Sigmoid colon (tissue), 7 donors: ENCODE results near the gene SKOR2. TPM values are rescaled to one million over a fixed set of nuclear protein-coding genes. Genes with fewer than 3 reads are reported as not detected.
"Not testable (repeated sequence)": the region's sequence is repeated elsewhere in the genome, so short reads cannot be mapped to it uniquely, and the experiment has no call there.

Experiments used
- DNase-seq: peaks from one replicate; pipeline ENCODE4 v3.0.0-alpha.2; 2019
- H3K27ac ChIP-seq, 4 donors: fragments of 200-600 bp; sonication (generic); one replicate each; pipeline ENCODE4 v1.5.1; 2016 to 2019; ENCODE audit warnings: mild to moderate bottlenecking in 1 of 4
- H3K27me3 ChIP-seq, 3 donors: fragments of 200-600 bp; sonication (generic); one replicate each; pipeline ENCODE4 v1.5.1; 2019; ENCODE audit warnings: mild to moderate bottlenecking in 1 of 3
- H3K36me3 ChIP-seq, 4 donors: fragments of 200-600 bp; sonication (generic); one replicate each; pipeline ENCODE4 v1.5.1; 2016 to 2019
- H3K4me1 ChIP-seq, 4 donors: fragments of 200-600 bp; sonication (generic); one replicate each; pipeline ENCODE4 v1.5.1; 2017 to 2019
- H3K4me3 ChIP-seq, 4 donors: fragments of 200-600 bp; sonication (generic); one replicate each; pipeline ENCODE4 v1.5.1; 2017 to 2019; ENCODE audit warnings: mild to moderate bottlenecking in 2 of 4, moderate library complexity in 1 of 4
- H3K9me3 ChIP-seq, 4 donors: fragments of 200-600 bp in 3 of 4; sonication (generic) in 3 of 4; one replicate each; pipeline versions ENCODE4 v1.5.1 to v1.6.1; 2013 to 2019
- EP300 ChIP-seq, 4 donors: sonication (generic); formaldehyde crosslinking; IDR thresholded peaks; one replicate each; pipeline ENCODE4 v1.6.1; 2017; ENCODE audit warnings: antibody characterized with exemption in 4 of 4
- POLR2A ChIP-seq, 2 donors: fragments of 450-650 bp; IDR thresholded peaks; one replicate each; pipeline ENCODE4 v1.6.1; 2016; ENCODE audit warnings: antibody characterized with exemption in 2 of 2, mild to moderate bottlenecking in 2 of 2, moderate library complexity in 2 of 2
- POLR2AphosphoS5 ChIP-seq, 4 donors: sonication (generic); formaldehyde crosslinking; IDR thresholded peaks; one replicate each; pipeline ENCODE4 v1.6.1; 2017; ENCODE audit warnings: antibody characterized with exemption in 4 of 4
- WGBS, 2 donors: extraction: QIAGEN DNeasy Blood & Tissue Kit; methylation state at CpG; one replicate each; pipeline ENCODE4 v1.1.7; 2013; 5-methylcytosine and 5-hydroxymethylcytosine counted together
- intact Hi-C: fragments of 100-400 bp; cut with DNase I; formaldehyde crosslinking; loops from one replicate; pipeline ENCODE4 v1.15.1; 2023
- polyA plus RNA-seq, 3 donors: library from polyadenylated mRNA; stranded (reverse); fragments of 200-250 nt; gene quantifications; one replicate each; pipeline ENCODE4 v1.2.3, GENCODE V29; 2013
- total RNA-seq, 4 donors: library from RNA; depleted of rRNA; stranded (reverse); fragments of >200 nt; gene quantifications; one replicate each; pipeline ENCODE4 v1.1.0, GENCODE V29; 2016
- TF ChIP-seq, protein P1 (sequence below), 4 experiments: fragments of 450-650 bp in 3 of 4; fragments of 200-600 bp in 1 of 4; IDR thresholded peaks; one replicate each; pipeline ENCODE4 v1.5.1; 2016 to 2019; ENCODE audit warnings: antibody characterized with exemption in 4 of 4, mild to moderate bottlenecking in 3 of 4, moderate library complexity in 2 of 4
- donor health status: healthy with polysubstance abuse.
- donor health status: Bipolar disorder and iron deficiency.
- donor health status: healthy.

Gene SKOR2
- total and polyA plus RNA-seq, 7 donors, result not detected

DNA sequence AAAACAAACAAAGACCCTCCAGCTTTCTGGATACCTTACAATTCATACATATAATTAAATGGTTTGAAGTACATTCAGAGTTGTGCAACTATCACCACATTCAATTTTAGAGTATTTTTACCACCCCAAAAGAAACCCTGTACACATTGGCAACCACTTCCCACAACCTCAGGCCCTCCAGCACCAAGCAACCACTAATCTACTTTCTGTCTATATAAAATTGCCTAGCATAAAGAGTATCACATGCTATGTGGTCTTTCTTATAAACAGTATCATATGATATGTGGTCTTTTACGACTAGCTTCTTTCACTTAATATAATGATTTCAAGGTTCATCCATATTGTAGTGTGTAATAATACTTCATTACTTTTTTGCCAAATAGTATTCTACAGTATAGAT lies 82.5 kb downstream of the SKOR2 start:
- peaks cover 0 to 4% (median 0%) of the 10 kb centered on the region in 4 donors for H3K36me3 ChIP-seq
- no peak overlapping the region for H3K27ac ChIP-seq
- no peak for TF ChIP-seq POLR2AphosphoS5 (IDR thresholded peaks at IDR 0.05)
- no peak for TF ChIP-seq POLR2A (IDR thresholded peaks at IDR 0.05)
- TF ChIP-seq EP300 (IDR thresholded peaks at IDR 0.05), result no peak
- TF ChIP-seq, protein P1, sequence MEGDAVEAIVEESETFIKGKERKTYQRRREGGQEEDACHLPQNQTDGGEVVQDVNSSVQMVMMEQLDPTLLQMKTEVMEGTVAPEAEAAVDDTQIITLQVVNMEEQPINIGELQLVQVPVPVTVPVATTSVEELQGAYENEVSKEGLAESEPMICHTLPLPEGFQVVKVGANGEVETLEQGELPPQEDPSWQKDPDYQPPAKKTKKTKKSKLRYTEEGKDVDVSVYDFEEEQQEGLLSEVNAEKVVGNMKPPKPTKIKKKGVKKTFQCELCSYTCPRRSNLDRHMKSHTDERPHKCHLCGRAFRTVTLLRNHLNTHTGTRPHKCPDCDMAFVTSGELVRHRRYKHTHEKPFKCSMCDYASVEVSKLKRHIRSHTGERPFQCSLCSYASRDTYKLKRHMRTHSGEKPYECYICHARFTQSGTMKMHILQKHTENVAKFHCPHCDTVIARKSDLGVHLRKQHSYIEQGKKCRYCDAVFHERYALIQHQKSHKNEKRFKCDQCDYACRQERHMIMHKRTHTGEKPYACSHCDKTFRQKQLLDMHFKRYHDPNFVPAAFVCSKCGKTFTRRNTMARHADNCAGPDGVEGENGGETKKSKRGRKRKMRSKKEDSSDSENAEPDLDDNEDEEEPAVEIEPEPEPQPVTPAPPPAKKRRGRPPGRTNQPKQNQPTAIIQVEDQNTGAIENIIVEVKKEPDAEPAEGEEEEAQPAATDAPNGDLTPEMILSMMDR (IDR thresholded peaks at IDR 0.05), result no peak
- H3K27me3 ChIP-seq, result no peaks in the 10 kb centered on the region
- WGBS, 2 donors, result 77 to 89% methylated on average over 1 of the region's 1 CpG
- peaks cover 0 to 11% (median 6%) of the 10 kb centered on the region in 4 donors for H3K4me1 ChIP-seq
- no peaks in the 10 kb centered on the region for H3K9me3 ChIP-seq
- intact Hi-C loops, result no loop called here
- H3K4me3 ChIP-seq, result no peak overlapping the region
- no peak for DNase-seq

DNA sequence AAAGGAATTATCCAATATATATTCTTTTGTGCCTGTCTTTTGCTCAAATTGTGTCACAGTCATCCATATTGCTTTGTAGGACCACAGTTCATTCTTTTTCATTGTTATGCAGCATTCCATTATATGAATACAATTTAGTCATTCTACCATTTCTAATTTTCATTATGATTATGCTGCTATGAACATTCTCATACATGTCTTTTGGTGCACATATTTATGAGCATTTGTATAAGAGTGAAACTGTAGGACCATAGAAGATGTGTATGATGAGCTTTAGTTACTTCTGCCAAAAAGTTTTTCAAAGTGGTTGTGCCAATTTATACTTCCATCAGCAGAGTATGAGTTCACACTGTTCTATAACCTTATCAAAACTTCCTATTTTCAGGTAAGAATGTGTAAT lies 83.0 kb downstream of the SKOR2 start:
- Histone ChIP-seq H3K27ac (no peak overlapping the region), H3K36me3 (peaks cover 0 to 4% (median 0%) of the 10 kb centered on the region in 4 donors), H3K9me3 (no peaks in the 10 kb centered on the region), H3K4me1 (peaks cover 0 to 7% (median 2%) of the 10 kb centered on the region in 4 donors), H3K27me3 (no peaks in the 10 kb centered on the region), H3K4me3 (no peak overlapping the region)
- DNase-seq, result no peak
- TF ChIP-seq EP300 (IDR thresholded peaks at IDR 0.05) (no peak), POLR2AphosphoS5 (IDR thresholded peaks at IDR 0.05) (no peak), POLR2A (IDR thresholded peaks at IDR 0.05) (no peak)
- TF ChIP-seq, protein P1 (IDR thresholded peaks at IDR 0.05), result no peak
- intact Hi-C loops, result no loop called here

DNA sequence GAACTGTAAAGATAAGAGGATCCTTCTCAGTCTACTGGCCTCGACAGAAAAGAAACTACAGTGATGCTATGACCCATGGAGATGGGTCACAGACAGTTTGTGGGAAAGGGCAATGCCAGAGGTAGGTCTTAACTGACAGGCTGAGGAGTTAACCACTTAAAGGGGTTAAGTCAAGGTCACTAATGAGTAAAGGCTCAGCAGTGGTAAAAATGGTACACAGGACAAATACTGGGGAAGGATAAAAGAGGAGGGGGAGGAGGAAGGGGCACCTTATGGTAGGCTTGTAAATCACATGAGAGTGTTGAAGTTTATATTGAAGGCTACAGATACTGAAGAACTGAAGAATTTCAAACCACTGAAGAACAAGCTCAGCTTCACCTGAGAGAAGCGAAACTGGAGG lies 85.2 kb downstream of the SKOR2 start:
- intact Hi-C loops, result no loop called here
- Histone ChIP-seq H3K36me3 (no peaks in the 10 kb centered on the region), H3K4me1 (peaks cover 0 to 3% (median 0%) of the 10 kb centered on the region in 4 donors), H3K27ac (no peak overlapping the region), H3K4me3 (no peak overlapping the region), H3K27me3 (no peaks in the 10 kb centered on the region), H3K9me3 (no peaks in the 10 kb centered on the region)
- no peak for DNase-seq
- TF ChIP-seq, protein P1 (IDR thresholded peaks at IDR 0.05), result no peak
- WGBS, 2 donors, result 73 to 88% methylated on average over 2 of the region's 2 CpGs

DNA sequence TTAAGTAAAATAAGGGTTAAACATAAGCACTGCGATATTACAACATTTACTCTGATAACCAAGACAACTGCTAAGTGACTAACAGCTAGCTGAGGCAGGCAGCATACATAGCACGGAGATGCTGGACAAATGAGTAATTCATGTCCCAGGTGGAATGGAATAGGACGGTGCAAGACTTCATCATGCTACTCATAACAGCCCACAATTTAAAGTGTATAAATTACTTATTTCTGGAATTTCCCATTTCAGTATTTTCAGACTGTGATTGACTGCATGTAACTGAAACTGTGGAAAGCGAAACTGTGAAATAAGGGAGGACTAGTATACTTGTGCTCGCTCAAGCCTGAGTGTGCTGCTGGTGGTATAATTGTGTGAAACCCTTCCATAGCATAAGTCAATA lies 88.2 kb downstream of the SKOR2 start:
- H3K9me3 ChIP-seq, result no peaks in the 10 kb centered on the region
- H3K27ac ChIP-seq, result no peak overlapping the region
- no peaks in the 10 kb centered on the region for H3K36me3 ChIP-seq
- no peak overlapping the region for H3K4me3 ChIP-seq
- TF ChIP-seq EP300 (IDR thresholded peaks at IDR 0.05) (no peak), POLR2A (IDR thresholded peaks at IDR 0.05) (no peak), POLR2AphosphoS5 (IDR thresholded peaks at IDR 0.05) (no peak)
- TF ChIP-seq, protein P1 (IDR thresholded peaks at IDR 0.05), result no peak
- no peaks in the 10 kb centered on the region for H3K27me3 ChIP-seq
- DNase-seq, result no peak
- intact Hi-C loops, result no loop called here
- 80 to 88% methylated on average over 5 of the region's 5 CpGs for WGBS, 2 donors
- peaks cover 0 to 3% (median 0%) of the 10 kb centered on the region in 4 donors for H3K4me1 ChIP-seq

DNA sequence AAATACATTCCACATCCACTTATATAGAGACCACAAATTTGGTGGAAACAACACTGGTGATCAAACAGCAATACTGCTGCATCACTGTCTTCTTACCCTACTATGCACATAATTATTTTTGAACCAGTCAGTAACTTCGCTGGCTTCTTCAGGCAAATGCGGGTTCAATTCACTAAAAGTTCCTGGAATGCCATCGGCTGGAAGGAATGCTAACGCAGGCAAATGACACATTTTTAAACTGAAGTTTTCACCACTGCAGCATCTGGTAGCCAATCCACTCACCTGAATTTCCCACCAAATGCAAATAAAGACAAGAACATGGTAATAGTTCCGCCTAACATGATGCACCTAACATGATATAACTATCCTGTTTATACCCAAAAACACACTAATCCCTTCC lies 91.2 kb downstream of the SKOR2 start:
- DNase-seq, result no peak
- TF ChIP-seq POLR2A (IDR thresholded peaks at IDR 0.05), result no peak
- TF ChIP-seq, protein P1 (IDR thresholded peaks at IDR 0.05), result no peak
- no peak for TF ChIP-seq EP300 (IDR thresholded peaks at IDR 0.05)
- no peak for TF ChIP-seq POLR2AphosphoS5 (IDR thresholded peaks at IDR 0.05)
- no peaks in the 10 kb centered on the region for H3K4me1 ChIP-seq
- no peaks in the 10 kb centered on the region for H3K27me3 ChIP-seq
- H3K36me3 ChIP-seq, result peaks cover 0 to 8% (median 0%) of the 10 kb centered on the region in 4 donors
- H3K27ac ChIP-seq, result no peak overlapping the region
- intact Hi-C loops, result no loop called here
- 96 to 97% methylated on average over 5 of the region's 5 CpGs for WGBS, 2 donors
- no peak overlapping the region for H3K4me3 ChIP-seq
- no peaks in the 10 kb centered on the region for H3K9me3 ChIP-seq

DNA sequence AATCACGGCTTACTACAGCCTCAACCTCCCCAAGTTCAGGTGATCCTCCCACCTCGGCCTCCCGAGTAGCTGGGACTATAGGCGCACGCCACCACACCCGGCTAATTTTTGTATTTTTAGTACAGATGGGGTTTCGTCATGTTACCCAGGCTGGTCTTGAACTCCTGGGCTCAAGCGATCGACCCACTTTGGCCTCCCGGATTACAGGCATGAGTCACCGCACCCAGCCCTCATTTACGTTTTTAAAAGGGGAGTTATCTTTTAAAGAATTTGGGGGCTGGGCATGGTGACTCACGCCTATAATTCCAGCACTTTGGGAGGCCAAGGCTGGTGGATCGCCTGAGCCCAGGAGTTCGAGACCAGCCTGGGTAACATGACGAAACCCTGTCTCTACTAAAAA lies 93.1 kb downstream of the SKOR2 start:
- H3K36me3 ChIP-seq, result peaks cover 0 to 26% (median 2%) of the 10 kb centered on the region in 4 donors
- H3K9me3 ChIP-seq, H3K27me3 ChIP-seq, H3K4me3 ChIP-seq, DNase-seq, H3K4me1 ChIP-seq, H3K27ac ChIP-seq: not testable (repeated sequence)
- WGBS, 2 donors, result 92 to 94% methylated on average over 16 of the region's 16 CpGs
- intact Hi-C loops, result loop anchor here (10.0 kb wide), 1 partner anchor 776 kb away; the partner anchor contains the start of gene SMAD2
